DMS153 (cell line): Measurements from ENCODE around the gene P2RX4.
"Not testable (repeated sequence)": the region's sequence is repeated elsewhere in the genome, so short reads cannot be mapped to it uniquely, and the experiment has no call there.

Experiments
- DNase-seq: peaks from one replicate; lab custom pipeline; 2025; lab: John Stamatoyannopoulos, UW

Gene P2RX4

DNA sequence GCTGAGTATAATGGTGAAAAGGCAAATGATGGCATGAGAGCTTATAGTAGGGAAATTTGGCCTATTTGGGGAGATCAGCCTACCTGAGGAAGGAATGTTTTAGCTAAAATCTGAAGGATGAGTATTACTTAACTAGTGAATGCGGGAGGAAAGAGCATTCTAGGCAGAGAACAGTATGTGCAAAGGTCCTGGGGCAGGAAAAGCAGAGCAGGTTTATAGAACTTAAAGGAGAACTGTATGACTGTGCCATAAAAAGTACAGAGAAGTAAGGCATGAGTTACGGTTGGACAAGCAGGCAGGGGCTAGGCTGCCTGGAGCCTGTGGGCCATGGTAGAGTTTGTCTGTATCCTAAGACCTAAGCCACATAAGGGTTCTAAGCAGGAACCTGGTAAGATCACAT, 21.7 kb upstream of the P2RX4 start:
- DNase-seq, result no peak

DNA sequence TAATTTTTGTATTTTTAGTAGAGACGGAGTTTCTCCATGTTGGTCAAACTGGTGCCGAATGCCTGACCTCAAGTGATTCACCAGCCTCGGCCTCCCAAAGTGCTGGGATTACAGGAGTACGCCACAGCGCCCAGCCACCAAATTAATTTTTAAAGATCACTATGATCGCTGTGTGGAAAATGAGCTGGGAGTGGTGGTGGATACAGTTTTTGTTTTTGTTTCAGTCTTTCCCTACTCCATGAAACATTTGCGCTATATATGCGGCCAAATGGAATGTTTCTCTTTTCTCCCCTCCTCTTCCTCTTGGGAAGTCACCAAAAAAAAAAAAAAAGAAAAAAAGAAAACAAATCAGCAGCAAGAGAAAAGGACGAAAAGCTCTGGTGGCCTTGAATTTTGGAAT, 20.8 kb upstream of the P2RX4 start:
- DNase-seq, result no peak

DNA sequence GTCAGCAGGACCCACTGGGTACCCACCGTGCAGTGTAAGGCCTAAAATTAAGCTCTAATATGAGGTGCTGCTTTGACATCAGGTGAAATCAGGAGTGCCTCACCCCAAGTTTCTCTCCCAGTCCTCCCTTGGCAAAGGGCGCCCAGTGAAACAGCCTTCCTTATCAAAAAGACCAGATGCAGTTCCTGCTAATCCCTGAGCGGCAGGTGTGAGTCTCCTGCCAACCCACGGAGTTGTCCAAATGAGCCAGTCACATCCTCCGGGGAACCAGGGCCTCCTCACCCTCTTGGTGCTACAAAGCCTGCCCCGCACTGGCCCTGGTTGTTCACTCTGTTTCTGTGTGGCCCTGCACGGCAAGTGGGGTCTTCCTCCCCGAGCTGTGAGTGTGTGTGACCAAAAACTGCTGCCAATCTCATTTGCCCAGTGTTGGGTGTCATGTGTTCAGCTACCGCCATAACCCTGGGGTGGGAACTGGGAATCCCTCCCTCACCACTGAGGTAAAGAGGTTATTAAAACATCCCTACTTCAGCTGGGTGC, 20.2 kb upstream of the P2RX4 start:
- DNase-seq, result no peak

DNA sequence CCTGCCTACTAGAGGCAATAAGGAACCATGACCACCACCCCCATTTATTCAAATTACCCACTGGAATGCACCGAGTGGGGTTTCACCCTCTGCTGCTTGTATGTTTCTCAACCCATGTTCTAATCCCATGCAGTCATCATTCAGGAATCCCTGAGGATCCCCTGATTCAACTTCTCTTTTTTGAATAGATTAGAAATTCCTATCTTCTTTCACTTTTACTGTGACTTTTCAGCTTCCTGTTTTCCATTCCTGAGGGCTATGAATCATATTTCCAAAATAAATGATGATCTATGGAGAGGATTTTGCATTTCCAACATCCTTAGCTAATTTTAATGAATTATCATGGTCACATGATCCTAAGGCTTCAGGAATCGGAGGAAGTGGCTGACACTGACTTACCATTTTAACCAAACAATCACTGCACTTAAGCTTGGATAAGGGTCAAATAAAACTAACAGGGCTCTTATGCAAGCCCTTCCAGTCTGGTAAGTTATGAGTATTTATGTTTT, 19.4 kb upstream of the P2RX4 start:
- no peak for DNase-seq

GRCh38 chr12:121191151-121191550, 18.8 kb upstream of the P2RX4 start:
- no peak for DNase-seq

GRCh38 chr12:121196902-121197301, 13.0 kb upstream of the P2RX4 start:
- DNase-seq, result no peak

DNA sequence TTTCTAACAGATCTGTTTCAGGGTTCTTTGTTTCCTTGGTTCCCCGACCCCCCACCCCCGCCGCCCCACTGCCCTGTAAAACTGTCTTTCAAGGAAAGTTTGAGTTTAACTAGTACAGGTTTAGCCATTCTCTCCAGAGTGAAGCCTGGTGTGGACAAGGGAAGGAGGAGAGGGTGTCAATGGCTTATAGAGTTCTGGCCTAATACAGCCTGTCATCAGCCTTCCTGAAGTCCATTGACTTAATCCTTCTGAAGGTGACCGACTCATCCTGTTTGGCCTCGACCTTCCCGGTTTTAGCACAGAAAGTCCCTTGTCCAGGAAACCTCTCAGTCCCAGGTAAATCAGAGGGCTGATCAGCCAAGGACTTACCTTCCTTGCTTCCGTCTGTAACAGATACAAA, 11.0 kb upstream of the P2RX4 start:
- DNase-seq, result no peak

DNA sequence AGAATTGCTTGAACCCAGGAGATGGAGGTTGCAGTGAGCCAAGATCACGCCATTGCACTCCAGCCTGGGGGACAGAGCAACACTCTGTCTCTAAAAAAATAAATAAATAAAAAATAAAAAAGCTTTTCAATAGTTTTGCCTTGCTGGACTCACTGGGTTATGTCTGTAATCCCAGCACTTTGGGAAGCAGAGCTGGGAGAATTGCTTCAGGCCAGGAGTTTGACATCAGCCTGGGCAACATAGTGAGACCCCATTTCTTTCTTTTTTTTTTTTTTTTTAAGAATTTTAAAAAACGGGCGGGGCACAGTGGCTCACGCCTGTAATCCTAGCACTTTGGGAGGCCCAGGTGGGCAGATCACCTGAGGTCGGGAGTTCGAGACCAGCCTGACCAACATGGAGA, 8.8 kb upstream of the P2RX4 start:
- not testable (repeated sequence) for DNase-seq

DNA sequence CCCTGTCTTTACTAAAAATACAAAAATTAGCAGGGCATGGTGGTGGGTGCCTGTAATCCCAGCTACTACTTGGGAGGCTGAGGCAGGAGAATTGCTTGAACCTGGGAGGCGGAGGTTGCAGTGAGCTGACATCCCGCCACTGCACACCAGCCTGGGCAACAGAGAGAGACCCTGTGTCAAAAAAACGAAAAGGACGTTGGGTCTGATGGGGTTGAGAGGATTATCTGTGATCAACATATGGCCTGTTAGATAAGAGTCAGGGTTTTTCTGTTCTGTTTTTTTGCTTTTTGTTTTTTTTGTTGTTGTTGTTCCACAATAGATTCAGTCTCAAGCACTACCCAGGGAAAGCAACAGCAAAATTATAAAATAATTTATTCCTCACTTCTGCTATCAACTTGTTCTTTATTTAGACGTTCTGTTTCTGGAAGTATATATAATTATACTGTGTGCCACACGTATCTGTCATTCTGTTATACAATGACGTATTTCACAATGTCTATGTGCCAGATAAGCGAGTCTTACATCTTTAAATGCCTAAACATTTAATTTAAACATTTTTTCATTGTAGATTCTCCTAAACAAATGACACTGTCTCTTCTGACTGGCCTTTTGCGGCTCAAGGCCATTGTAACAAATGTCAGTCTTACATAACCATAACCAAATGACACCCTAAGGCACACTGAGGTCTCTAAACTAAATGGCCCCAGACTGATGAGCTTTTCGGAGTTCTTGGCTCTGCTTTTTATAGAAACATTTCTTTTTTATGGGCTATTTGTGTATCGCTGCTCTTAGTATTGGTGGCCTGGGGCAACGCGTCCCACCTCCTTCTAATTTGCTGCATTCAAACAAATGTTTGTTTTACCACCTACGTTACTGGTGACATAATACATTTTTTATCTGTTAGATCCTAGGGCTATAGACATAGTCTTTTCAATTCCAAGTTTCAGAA, 7.2 kb upstream of the P2RX4 start:
- no peak for DNase-seq

- no peak for DNase-seq
These were observed 6.4 kb upstream of the P2RX4 start for GRCh38 chr12:121203482-121203881.

- no peak for DNase-seq
These were observed 4.4 kb upstream of the P2RX4 start for GRCh38 chr12:121205491-121205890.

GRCh38 chr12:121208571-121208970, 1.4 kb upstream of the P2RX4 start:
- not testable (repeated sequence) for DNase-seq

GRCh38 chr12:121209221-121209620, 708 bp upstream of the P2RX4 start:
- DNase-seq, result no peak

DNA sequence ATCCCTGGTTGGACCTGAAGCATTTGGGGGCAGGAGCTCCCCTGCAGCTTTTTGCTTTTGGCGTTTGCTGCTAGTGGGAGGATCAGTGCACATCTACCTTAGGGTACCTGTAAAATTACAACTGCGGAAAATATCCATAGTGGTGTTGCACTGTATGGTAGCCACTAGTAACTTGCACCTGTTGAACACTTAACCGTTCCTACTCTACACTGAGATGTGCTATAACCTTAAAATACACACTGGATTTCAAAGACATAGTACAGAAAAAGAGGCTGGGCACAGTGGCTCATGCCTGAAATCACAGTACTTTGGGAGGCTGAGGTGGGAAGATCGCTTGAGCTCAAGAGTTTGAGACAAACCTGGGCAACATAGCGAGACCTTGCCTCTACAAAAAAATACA, 2.9 kb downstream of the P2RX4 start:
- no peak for DNase-seq

- no peak for DNase-seq
These were observed 4.3 kb downstream of the P2RX4 start for GRCh38 chr12:121214166-121214777.

DNA sequence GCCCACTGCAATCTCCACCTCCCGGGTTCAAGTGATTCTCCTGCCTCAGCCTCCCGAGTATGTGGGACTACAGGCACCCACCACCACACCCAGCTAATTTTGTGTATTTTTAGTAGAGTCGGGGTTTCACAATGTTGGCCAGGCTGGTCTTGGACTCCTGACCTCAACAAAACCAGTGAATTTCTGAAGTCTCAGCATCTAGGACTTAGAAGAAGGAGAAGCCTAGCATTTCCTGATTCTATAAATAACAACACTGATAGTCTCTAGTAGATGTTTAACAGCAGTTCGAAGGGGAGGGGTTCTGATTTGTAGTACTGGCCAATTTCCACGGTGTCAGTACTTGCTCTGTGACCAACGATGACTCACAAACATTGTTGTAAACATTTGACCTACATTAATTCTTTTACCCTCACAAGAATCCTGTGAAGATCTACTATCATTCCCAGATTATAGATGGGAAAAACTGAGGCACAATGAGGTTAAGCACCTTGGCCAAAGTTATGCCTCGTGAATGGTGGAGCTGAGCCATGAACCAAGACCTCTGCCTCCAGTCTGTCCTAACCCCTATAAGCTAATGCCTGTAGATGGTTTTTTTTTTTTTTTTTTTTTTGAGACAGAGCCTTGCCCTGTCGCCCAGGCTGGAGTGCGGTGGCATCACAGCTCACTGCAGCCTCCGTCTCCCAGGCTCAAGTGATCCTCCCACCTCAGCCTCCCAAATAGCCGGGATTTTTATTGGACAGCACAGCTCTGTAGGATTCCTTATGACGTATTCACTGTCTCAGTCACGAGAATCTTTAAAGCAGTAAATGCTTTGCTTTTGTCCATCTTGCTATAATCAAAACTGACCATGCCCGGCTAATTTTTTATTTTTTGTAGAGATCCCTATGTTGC, 5.2 kb downstream of the P2RX4 start:
- DNase-seq, result no peak

DNA sequence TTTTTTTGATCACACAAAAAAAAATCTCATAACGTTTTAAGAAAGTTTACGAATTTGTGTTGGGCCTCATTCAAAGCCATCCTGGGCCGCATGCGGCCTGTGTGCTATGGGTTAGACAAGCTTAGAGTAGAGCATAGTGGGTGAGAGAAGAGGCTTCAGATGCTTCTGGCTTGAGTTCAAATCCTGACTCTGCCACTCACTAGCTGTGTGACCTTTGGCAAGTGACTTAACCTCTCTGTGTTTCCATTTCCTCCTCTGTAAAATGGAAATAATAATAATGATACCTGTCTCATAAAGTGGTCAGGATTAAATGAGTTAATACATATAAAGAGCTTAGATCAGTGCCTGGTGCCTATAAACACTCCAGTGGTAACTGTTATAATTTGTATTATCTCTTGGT, 6.2 kb downstream of the P2RX4 start:
- DNase-seq, result no peak

- DNase-seq, result no peak
These were observed 7.1 kb downstream of the P2RX4 start for GRCh38 chr12:121217063-121217462.

DNA sequence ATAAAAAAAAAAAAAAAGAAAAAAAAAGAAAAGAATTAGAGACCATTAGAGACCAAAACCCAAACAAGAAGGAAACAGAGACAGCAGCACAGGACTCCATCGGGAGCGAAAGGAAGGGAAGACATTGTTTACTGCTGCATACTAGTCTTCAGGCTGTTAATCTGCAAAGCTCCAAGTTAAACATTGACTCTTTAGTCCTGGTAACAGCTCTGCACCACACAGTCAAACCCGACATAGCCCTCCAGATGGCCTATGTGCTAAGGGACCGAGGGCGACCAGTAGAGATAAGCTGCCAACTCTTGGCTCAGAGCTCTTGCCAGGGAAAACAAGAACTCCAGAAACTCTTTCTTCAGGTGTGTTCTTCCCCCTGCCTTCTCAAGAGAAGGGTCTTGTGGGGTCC, 7.8 kb downstream of the P2RX4 start:
- no peak for DNase-seq

DNA sequence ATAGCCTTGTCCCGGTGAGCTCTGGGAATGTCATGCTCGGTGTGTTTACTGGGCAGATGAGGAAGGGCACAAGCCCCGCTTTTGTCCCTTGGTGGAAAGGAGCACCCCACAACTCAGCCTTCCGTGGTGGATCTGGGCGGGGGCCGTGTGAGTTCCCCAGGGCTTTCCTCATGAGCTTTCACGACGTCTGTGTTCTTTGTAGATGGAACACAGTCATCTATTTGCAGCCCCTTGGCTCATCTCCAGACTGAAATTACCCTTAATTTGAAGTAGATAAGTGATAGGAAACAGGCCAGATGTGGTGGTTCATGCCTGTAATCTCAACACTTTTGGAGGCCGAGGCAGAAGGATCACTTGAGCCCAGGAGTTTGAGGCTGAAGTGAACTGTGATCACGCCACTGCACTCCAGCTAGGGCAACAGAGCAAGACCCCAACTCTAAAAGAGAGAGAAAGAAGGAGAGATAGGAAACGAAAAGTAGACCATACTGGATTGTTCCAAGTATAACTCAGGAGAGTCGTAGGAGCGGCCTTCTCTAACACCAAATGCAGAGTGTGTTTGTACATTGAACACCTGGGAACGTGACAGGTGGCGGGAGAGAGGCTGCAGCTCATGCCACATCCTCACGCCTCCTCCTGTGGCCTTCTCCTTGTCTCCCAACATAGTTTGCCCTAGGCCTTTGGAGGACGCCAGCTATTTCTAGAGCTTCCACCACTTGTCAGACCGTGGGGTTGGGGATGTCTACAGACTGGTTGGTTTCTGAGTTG, 8.8 kb downstream of the P2RX4 start:
- DNase-seq, result no peak

GRCh38 chr12:121219353-121219986, 9.5 kb downstream of the P2RX4 start:
- no peak for DNase-seq
